Liver (tissue), 3 donors: ENCODE results near the gene CCDC97.

Source experiments
- CTCF ChIP-seq: fragments of 150-350 bp; IDR thresholded peaks from 2 replicates; pipeline ENCODE4 v1.5.1; 2017; ENCODE audit warnings: improper control_type of control experiment, low read depth, low read length; ENCODE audit not compliant: missing input control
- EGR1 ChIP-seq, 2 donors: IDR thresholded peaks; 2 replicates each; pipeline ENCODE4 v1.6.1; 2016 to 2018; ENCODE audit warnings: antibody characterized with exemption in 2 of 2, low read depth in 2 of 2
- GABPA ChIP-seq, 2 donors: IDR thresholded peaks in 1 of 2; conservative IDR thresholded peaks in 1 of 2; 2 replicates each; pipeline ENCODE4 v1.6.1; 2016; ENCODE audit warnings: antibody characterized with exemption in 2 of 2, mild to moderate bottlenecking in 1 of 2, moderate library complexity in 1 of 2
- JUND ChIP-seq, 2 donors: IDR thresholded peaks; 2 replicates each; pipeline ENCODE4 v1.6.1; 2016; ENCODE audit warnings: antibody characterized with exemption in 2 of 2
- MAX ChIP-seq: IDR thresholded peaks from 2 replicates; pipeline ENCODE4 v1.6.1; 2016; ENCODE audit warnings: antibody characterized with exemption
- RAD21 ChIP-seq, 2 donors: IDR thresholded peaks; 2 replicates each; pipeline ENCODE4 v1.6.1; 2016; ENCODE audit warnings: antibody characterized with exemption in 2 of 2, mild to moderate bottlenecking in 2 of 2
- TAF1 ChIP-seq: conservative IDR thresholded peaks from 2 replicates; pipeline ENCODE4 v1.6.1; 2016; ENCODE audit warnings: antibody characterized with exemption, mild to moderate bottlenecking
- YY1 ChIP-seq: IDR thresholded peaks from 2 replicates; pipeline ENCODE4 v1.6.1; 2016; ENCODE audit warnings: antibody characterized with exemption, mild to moderate bottlenecking
- TF ChIP-seq, protein P1 (sequence below): IDR thresholded peaks from 2 replicates; pipeline ENCODE4 v1.6.1; 2016; ENCODE audit warnings: antibody characterized with exemption, mild to moderate bottlenecking
- TF ChIP-seq, protein P2 (sequence below): IDR thresholded peaks from 2 replicates; pipeline ENCODE4 v1.6.1; 2016; ENCODE audit warnings: antibody characterized with exemption
- donor health status: healthy.
- donor health status: healthy.

- TF ChIP-seq MAX (peak; percentile 12), CTCF (no peak), RAD21 (IDR thresholded peaks at IDR 0.05) (no peak), GABPA (IDR thresholded peaks at IDR 0.05 in 1 of 2, conservative IDR thresholded peaks at IDR 0.05 in 1 of 2) (no peak), YY1 (no peak), TAF1 (peak; percentile 92), JUND (IDR thresholded peaks at IDR 0.05) (peak; percentile 72 to 74), EGR1 (IDR thresholded peaks at IDR 0.05; ENCODE audit: low read depth in 2 of 2) (no peak)
- TF ChIP-seq, protein P1, sequence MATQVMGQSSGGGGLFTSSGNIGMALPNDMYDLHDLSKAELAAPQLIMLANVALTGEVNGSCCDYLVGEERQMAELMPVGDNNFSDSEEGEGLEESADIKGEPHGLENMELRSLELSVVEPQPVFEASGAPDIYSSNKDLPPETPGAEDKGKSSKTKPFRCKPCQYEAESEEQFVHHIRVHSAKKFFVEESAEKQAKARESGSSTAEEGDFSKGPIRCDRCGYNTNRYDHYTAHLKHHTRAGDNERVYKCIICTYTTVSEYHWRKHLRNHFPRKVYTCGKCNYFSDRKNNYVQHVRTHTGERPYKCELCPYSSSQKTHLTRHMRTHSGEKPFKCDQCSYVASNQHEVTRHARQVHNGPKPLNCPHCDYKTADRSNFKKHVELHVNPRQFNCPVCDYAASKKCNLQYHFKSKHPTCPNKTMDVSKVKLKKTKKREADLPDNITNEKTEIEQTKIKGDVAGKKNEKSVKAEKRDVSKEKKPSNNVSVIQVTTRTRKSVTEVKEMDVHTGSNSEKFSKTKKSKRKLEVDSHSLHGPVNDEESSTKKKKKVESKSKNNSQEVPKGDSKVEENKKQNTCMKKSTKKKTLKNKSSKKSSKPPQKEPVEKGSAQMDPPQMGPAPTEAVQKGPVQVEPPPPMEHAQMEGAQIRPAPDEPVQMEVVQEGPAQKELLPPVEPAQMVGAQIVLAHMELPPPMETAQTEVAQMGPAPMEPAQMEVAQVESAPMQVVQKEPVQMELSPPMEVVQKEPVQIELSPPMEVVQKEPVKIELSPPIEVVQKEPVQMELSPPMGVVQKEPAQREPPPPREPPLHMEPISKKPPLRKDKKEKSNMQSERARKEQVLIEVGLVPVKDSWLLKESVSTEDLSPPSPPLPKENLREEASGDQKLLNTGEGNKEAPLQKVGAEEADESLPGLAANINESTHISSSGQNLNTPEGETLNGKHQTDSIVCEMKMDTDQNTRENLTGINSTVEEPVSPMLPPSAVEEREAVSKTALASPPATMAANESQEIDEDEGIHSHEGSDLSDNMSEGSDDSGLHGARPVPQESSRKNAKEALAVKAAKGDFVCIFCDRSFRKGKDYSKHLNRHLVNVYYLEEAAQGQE: peak; percentile 91
- TF ChIP-seq, protein P2, sequence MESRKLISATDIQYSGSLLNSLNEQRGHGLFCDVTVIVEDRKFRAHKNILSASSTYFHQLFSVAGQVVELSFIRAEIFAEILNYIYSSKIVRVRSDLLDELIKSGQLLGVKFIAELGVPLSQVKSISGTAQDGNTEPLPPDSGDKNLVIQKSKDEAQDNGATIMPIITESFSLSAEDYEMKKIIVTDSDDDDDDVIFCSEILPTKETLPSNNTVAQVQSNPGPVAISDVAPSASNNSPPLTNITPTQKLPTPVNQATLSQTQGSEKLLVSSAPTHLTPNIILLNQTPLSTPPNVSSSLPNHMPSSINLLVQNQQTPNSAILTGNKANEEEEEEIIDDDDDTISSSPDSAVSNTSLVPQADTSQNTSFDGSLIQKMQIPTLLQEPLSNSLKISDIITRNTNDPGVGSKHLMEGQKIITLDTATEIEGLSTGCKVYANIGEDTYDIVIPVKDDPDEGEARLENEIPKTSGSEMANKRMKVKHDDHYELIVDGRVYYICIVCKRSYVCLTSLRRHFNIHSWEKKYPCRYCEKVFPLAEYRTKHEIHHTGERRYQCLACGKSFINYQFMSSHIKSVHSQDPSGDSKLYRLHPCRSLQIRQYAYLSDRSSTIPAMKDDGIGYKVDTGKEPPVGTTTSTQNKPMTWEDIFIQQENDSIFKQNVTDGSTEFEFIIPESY: no peak
Measured at GRCh38 chr19:41263042-41263849, 46.7 kb upstream of the CCDC97 start.
